ENCODE measurements around the gene TPST2. TPM values are rescaled to one million over a fixed set of nuclear protein-coding genes. Genes with fewer than 3 reads are reported as not detected.

Gene TPST2
- total RNA-seq, 1 experiment from 2014 or later: 8.2 TPM

GRCh38 chr22:26547837-26548236, 42.1 kb downstream of the TPST2 start:
- Histone ChIP-seq H3K27me3 (replicated peaks; ENCODE audit: insufficient read depth, low read depth, low read length, poor library complexity) (no peaks in the 10 kb centered on the region), H3K4me1 (ENCODE audit: insufficient read depth, low read length, poor library complexity, severe bottlenecking) (peaks cover under 1% of the 10 kb centered on the region), H3K27ac (ENCODE audit: low read depth, low read length, poor library complexity, severe bottlenecking) (no peak overlapping the region), H3K4me3 (ENCODE audit: low read depth, low read length, poor library complexity, severe bottlenecking) (no peak overlapping the region), H3K9me3 (ENCODE audit: low read depth, low read length, poor library complexity, severe bottlenecking) (no peaks in the 10 kb centered on the region), H3K36me3 (ENCODE audit: insufficient read depth, low read length, poor library complexity, severe bottlenecking) (no peaks in the 10 kb centered on the region)
- CTCF ChIA-PET: no interaction called here
- intact Hi-C loops (cut with micrococcal nuclease; ENCODE audit: unreplicated experiment): no loop called here
- no TSS peak for BruUV-seq (replicated peaks)
- TF ChIP-seq CTCF (conservative IDR thresholded peaks at IDR 0.05; ENCODE audit: low read depth, low read length): no peak
- no peak for TF ChIP-seq EZH2 (IDR thresholded peaks at IDR 0.05; ENCODE audit: borderline replicate concordance, low read depth, low read length, poor library complexity, severe bottlenecking)
- DNase-seq (ENCODE audit: low spot score): no peak
- POLR2A ChIA-PET (ENCODE audit: low non-redundant PET): no interaction called here

GRCh38 chr22:26547426-26547825, 42.5 kb downstream of the TPST2 start:
- no peak for DNase-seq (ENCODE audit: low spot score)
- Histone ChIP-seq H3K4me3 (ENCODE audit: low read depth, low read length, poor library complexity, severe bottlenecking) (no peak overlapping the region), H3K4me1 (ENCODE audit: insufficient read depth, low read length, poor library complexity, severe bottlenecking) (no peaks in the 10 kb centered on the region), H3K27ac (ENCODE audit: low read depth, low read length, poor library complexity, severe bottlenecking) (no peak overlapping the region), H3K9me3 (ENCODE audit: low read depth, low read length, poor library complexity, severe bottlenecking) (no peaks in the 10 kb centered on the region), H3K36me3 (ENCODE audit: insufficient read depth, low read length, poor library complexity, severe bottlenecking) (no peaks in the 10 kb centered on the region), H3K27me3 (replicated peaks; ENCODE audit: insufficient read depth, low read depth, low read length, poor library complexity) (no peaks in the 10 kb centered on the region)
- no peak for TF ChIP-seq CTCF (conservative IDR thresholded peaks at IDR 0.05; ENCODE audit: low read depth, low read length)
- TF ChIP-seq EZH2 (IDR thresholded peaks at IDR 0.05; ENCODE audit: borderline replicate concordance, low read depth, low read length, poor library complexity, severe bottlenecking): no peak
- ChIA-PET CTCF (no interaction called here), POLR2A (ENCODE audit: low non-redundant PET) (no interaction called here)
- BruUV-seq (replicated peaks): no TSS peak
- intact Hi-C loops (cut with micrococcal nuclease; ENCODE audit: unreplicated experiment): no loop called here

- Histone ChIP-seq H3K4me1 (ENCODE audit: insufficient read depth, low read length, poor library complexity, severe bottlenecking) (no peaks in the 10 kb centered on the region), H3K4me3 (ENCODE audit: low read depth, low read length, poor library complexity, severe bottlenecking) (no peak overlapping the region), H3K27me3 (replicated peaks; ENCODE audit: insufficient read depth, low read depth, low read length, poor library complexity) (no peaks in the 10 kb centered on the region), H3K27ac (ENCODE audit: low read depth, low read length, poor library complexity, severe bottlenecking) (no peak overlapping the region), H3K9me3 (ENCODE audit: low read depth, low read length, poor library complexity, severe bottlenecking) (no peaks in the 10 kb centered on the region), H3K36me3 (ENCODE audit: insufficient read depth, low read length, poor library complexity, severe bottlenecking) (no peaks in the 10 kb centered on the region)
- ChIA-PET CTCF (no interaction called here), POLR2A (ENCODE audit: low non-redundant PET) (no interaction called here)
- intact Hi-C loops (cut with micrococcal nuclease; ENCODE audit: unreplicated experiment): no loop called here
- DNase-seq (ENCODE audit: low spot score): no peak
- TF ChIP-seq EZH2 (IDR thresholded peaks at IDR 0.05; ENCODE audit: borderline replicate concordance, low read depth, low read length, poor library complexity, severe bottlenecking) (no peak), CTCF (conservative IDR thresholded peaks at IDR 0.05; ENCODE audit: low read depth, low read length) (no peak)
- no TSS peak for BruUV-seq (replicated peaks)
Observed at GRCh38 chr22:26546282-26546681, 43.6 kb downstream of the TPST2 start.

All from A673 (cell line).